GM13976 (cell line): ENCODE measurements around the gene DLGAP5.

ENCODE experiments used
- DNase-seq: peaks from one replicate; pipeline ENCODE4 v3.0.0; 2012; ENCODE audit warnings: low spot score
- CTCF ChIP-seq: IDR thresholded peaks from 2 replicates; pipeline ENCODE4 v1.5.1; 2012; ENCODE audit warnings: borderline replicate concordance, mild to moderate bottlenecking; ENCODE audit not compliant: insufficient read depth; ENCODE audit errors: extremely low read depth, missing control alignments, control extremely low read depth
- in situ Hi-C: fragments of 300-500 bp; cut with MboI; formaldehyde crosslinking; loops from one replicate; pipeline ENCODE4 v1.12.0; 2022; ENCODE audit warnings: low sequenced_read_pairs, mixed read lengths, inconsistent platforms; ENCODE audit not compliant: unreplicated experiment

The DLGAP5 gene

DNA sequence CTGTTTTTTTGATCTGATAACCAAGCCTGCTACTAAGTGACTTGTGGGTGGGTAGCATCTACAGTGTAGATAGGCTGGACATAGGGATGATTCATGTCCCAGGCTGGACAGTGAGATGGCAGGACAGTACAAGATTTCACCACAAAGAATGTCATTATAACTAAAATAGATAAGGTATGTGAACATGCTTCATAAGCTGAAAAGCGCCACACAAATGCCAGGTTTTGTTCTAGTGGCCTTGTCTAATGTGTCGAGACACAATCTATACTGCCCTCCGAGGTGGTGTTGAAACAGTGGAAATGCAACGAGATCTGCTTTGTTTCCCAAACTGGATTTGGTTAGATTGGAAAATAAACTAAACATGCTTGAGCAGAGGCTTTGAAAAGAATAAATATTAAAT, 58.0 kb downstream of the DLGAP5 start:
- in situ Hi-C loops = no loop called here
- no peak for DNase-seq

GRCh38 chr14:55131370-55132137, 59.8 kb downstream of the DLGAP5 start:
- DNase-seq = no peak
- in situ Hi-C loops = no loop called here
- no peak for TF ChIP-seq CTCF

More for the DNA sequence above, 58.0 kb downstream of the DLGAP5 start:
- no peak for TF ChIP-seq CTCF

DNA sequence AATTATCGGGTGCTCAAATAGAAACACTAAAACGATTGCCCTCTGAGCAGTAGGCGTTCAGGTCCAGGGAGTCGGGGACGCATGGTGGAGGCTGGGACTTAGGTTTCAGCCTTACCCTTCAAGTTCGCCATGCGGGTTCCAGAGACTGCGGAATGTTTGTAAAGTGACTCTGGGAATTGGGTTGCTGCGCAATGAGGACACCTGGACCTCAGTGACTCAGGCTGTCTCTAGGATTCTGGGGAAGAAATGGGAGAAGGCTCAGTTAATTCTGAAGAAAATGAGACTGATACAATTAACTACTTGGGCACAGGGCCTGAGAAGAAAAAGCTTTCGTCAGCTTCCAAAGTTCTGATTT, 61.2 kb downstream of the DLGAP5 start:
- no peak for DNase-seq
- in situ Hi-C loops = no loop called here
- no peak for TF ChIP-seq CTCF

GRCh38 chr14:55129428-55130195, 61.8 kb downstream of the DLGAP5 start:
- DNase-seq = peak; percentile 82
- in situ Hi-C loops = no loop called here
- TF ChIP-seq CTCF = no peak

- no peak for TF ChIP-seq CTCF
- DNase-seq = peak; percentile 87
- in situ Hi-C loops = no loop called here
These were observed 62.3 kb downstream of the DLGAP5 start, which contains the start of gene LGALS3 for GRCh38 chr14:55129086-55129427. Gene LGALS3 (plus strand): TSS chr14:55129252. CDS start chr14:55137374, 8,122 bp downstream.

GRCh38 chr14:55128386-55129085, 62.8 kb downstream of the DLGAP5 start:
- no peak for TF ChIP-seq CTCF
- in situ Hi-C loops = no loop called here
- DNase-seq = no peak
